Mucosa of stomach (tissue), 1 donor: ENCODE results near the gene TYMP.

Experiments
- H3K27me3 ChIP-seq: one replicate; pipeline ENCODE4 v1.7.0; 2013; ENCODE audit warnings: mild to moderate bottlenecking, low read length; ENCODE audit not compliant: control insufficient read depth, insufficient read depth
- H3K36me3 ChIP-seq: one replicate; pipeline ENCODE4 v1.7.0; 2013; ENCODE audit warnings: low read length; ENCODE audit not compliant: control insufficient read depth, insufficient read depth
- H3K4me1 ChIP-seq: one replicate; pipeline ENCODE4 v1.7.0; 2013; ENCODE audit warnings: mild to moderate bottlenecking, low read length; ENCODE audit not compliant: control insufficient read depth, insufficient read depth
- H3K4me3 ChIP-seq: one replicate; pipeline ENCODE4 v1.7.0; 2013; ENCODE audit warnings: low read length
- H3K9ac ChIP-seq: one replicate; pipeline ENCODE4 v1.7.0; 2013; ENCODE audit warnings: mild to moderate bottlenecking, low read length, moderate library complexity
- H3K9me3 ChIP-seq: one replicate; pipeline ENCODE4 v1.7.0; 2013; ENCODE audit warnings: mild to moderate bottlenecking, low read length, moderate library complexity; ENCODE audit not compliant: control insufficient read depth
- donor health status: Pancreatic carcinoma.

TYMP gene

GRCh38 chr22:50571264-50572175 is 41.7 kb upstream of the TYMP start:
- no peaks in the 10 kb centered on the region for H3K9me3 ChIP-seq
- H3K4me3 ChIP-seq: no peak overlapping the region
- H3K9ac ChIP-seq: no peak overlapping the region
- H3K4me1 ChIP-seq: peaks cover 22% of the 10 kb centered on the region
- no peaks in the 10 kb centered on the region for H3K27me3 ChIP-seq
- H3K36me3 ChIP-seq: no peaks in the 10 kb centered on the region

GRCh38 chr22:50570861-50571260 is 41.0 kb upstream of the TYMP start:
- no peaks in the 10 kb centered on the region for H3K27me3 ChIP-seq
- peaks cover 22% of the 10 kb centered on the region for H3K4me1 ChIP-seq
- no peak overlapping the region for H3K9ac ChIP-seq
- H3K9me3 ChIP-seq: no peaks in the 10 kb centered on the region
- no peak overlapping the region for H3K4me3 ChIP-seq
- no peaks in the 10 kb centered on the region for H3K36me3 ChIP-seq

GRCh38 chr22:50569896-50570535 is 40.2 kb upstream of the TYMP start:
- H3K36me3 ChIP-seq: no peaks in the 10 kb centered on the region
- no peak overlapping the region for H3K9ac ChIP-seq

GRCh38 chr22:50569041-50569459 is 39.2 kb upstream of the TYMP start:
- Histone ChIP-seq H3K27me3 (no peaks in the 10 kb centered on the region), H3K36me3 (no peaks in the 10 kb centered on the region), H3K9ac (no peak overlapping the region), H3K9me3 (no peaks in the 10 kb centered on the region), H3K4me3 (no peak overlapping the region), H3K4me1 (peaks cover 29% of the 10 kb centered on the region)

More at GRCh38 chr22:50569896-50570535, 40.2 kb upstream of the TYMP start:
- Histone ChIP-seq H3K4me3 (no peak overlapping the region), H3K4me1 (peaks cover 22% of the 10 kb centered on the region), H3K27me3 (no peaks in the 10 kb centered on the region), H3K9me3 (no peaks in the 10 kb centered on the region)

- peaks cover 33% of the 10 kb centered on the region for H3K4me1 ChIP-seq
- H3K9ac ChIP-seq: no peak overlapping the region
- no peak overlapping the region for H3K4me3 ChIP-seq
- H3K36me3 ChIP-seq: no peaks in the 10 kb centered on the region
- no peaks in the 10 kb centered on the region for H3K27me3 ChIP-seq
- H3K9me3 ChIP-seq: no peaks in the 10 kb centered on the region
Observed at GRCh38 chr22:50568626-50569025, 38.8 kb upstream of the TYMP start.

- no peaks in the 10 kb centered on the region for H3K9me3 ChIP-seq
- no peaks in the 10 kb centered on the region for H3K27me3 ChIP-seq
- no peak overlapping the region for H3K4me3 ChIP-seq
- no peaks in the 10 kb centered on the region for H3K36me3 ChIP-seq
- H3K9ac ChIP-seq: no peak overlapping the region
- H3K4me1 ChIP-seq: peaks cover 39% of the 10 kb centered on the region
Observed at GRCh38 chr22:50567721-50568252, 38.0 kb upstream of the TYMP start.

GRCh38 chr22:50564289-50564688 is 34.5 kb upstream of the TYMP start:
- Histone ChIP-seq H3K9ac (peak overlapping the region; percentile 19), H3K27me3 (peaks cover 2% of the 10 kb centered on the region), H3K36me3 (no peaks in the 10 kb centered on the region), H3K4me3 (no peak overlapping the region), H3K4me1 (peaks cover 33% of the 10 kb centered on the region), H3K9me3 (no peaks in the 10 kb centered on the region)

GRCh38 chr22:50563413-50564160 is 33.8 kb upstream of the TYMP start:
- Histone ChIP-seq H3K4me1 (peaks cover 26% of the 10 kb centered on the region), H3K9me3 (no peaks in the 10 kb centered on the region), H3K9ac (peak overlapping the region; percentile 82), H3K4me3 (peak overlapping the region; percentile 90), H3K36me3 (no peaks in the 10 kb centered on the region), H3K27me3 (peaks cover 2% of the 10 kb centered on the region)

GRCh38 chr22:50562523-50563412 is 33.0 kb upstream of the TYMP start, which contains the start of gene SYCE3:
SYCE3 (minus strand) TSS chr22:50562919; CDS start chr22:50556405, 6,514 bp downstream.
- Histone ChIP-seq H3K9ac (peak within 1 kb of the TSS; percentile 82), H3K36me3 (no peaks in the 10 kb centered on the region), H3K27me3 (peaks cover 2% of the 10 kb centered on the region), H3K9me3 (no peaks in the 10 kb centered on the region), H3K4me1 (peaks cover 18% of the 10 kb centered on the region), H3K4me3 (peak within 1 kb of the TSS; percentile 90)

GRCh38 chr22:50561401-50562358 is 31.9 kb upstream of the TYMP start:
- Histone ChIP-seq H3K36me3 (no peaks in the 10 kb centered on the region), H3K9me3 (no peaks in the 10 kb centered on the region), H3K9ac (no peak overlapping the region), H3K4me3 (no peak overlapping the region), H3K4me1 (peaks cover 17% of the 10 kb centered on the region), H3K27me3 (peaks cover 2% of the 10 kb centered on the region)
